Skeletal muscle tissue (tissue), 4 donors: ENCODE data around the gene ARID5B. TPM values are rescaled to one million over a fixed set of nuclear protein-coding genes. Genes with fewer than 3 reads are reported as not detected.
A peak's percentile ranks its signal among the peaks of the same experiment; 100 is the strongest.

Experiments used
- H3K27ac ChIP-seq: one replicate; pipeline ENCODE4 v1.7.0; 2013; ENCODE audit warnings: mild to moderate bottlenecking, low read depth, low read length, inconsistent platforms
- H3K27me3 ChIP-seq, 3 donors: one replicate each; pipeline ENCODE4 v1.7.0; 2013; ENCODE audit warnings: low read length in 3 of 3; ENCODE audit not compliant: control insufficient read depth in 3 of 3, insufficient read depth in 3 of 3
- H3K36me3 ChIP-seq, 3 donors: one replicate each; pipeline ENCODE4 v1.7.0; 2013; ENCODE audit warnings: low read length in 3 of 3; ENCODE audit not compliant: control insufficient read depth in 3 of 3, insufficient read depth in 3 of 3
- H3K4me1 ChIP-seq, 3 donors: one replicate each; pipeline ENCODE4 v1.7.0; 2013; ENCODE audit warnings: low read length in 3 of 3, mild to moderate bottlenecking in 3 of 3; ENCODE audit not compliant: control insufficient read depth in 3 of 3, insufficient read depth in 3 of 3
- H3K4me3 ChIP-seq, 3 donors: one replicate each; pipeline ENCODE4 v1.7.0; 2013; ENCODE audit warnings: low read length in 3 of 3
- H3K9ac ChIP-seq, 3 donors: one replicate each; pipeline ENCODE4 v1.7.0; 2013; ENCODE audit warnings: low read length in 3 of 3, mild to moderate bottlenecking in 3 of 3, moderate library complexity in 2 of 3, low read depth in 1 of 3
- H3K9me3 ChIP-seq, 3 donors: one replicate each; pipeline ENCODE4 v1.7.0; 2013; ENCODE audit warnings: low read length in 3 of 3; ENCODE audit not compliant: control insufficient read depth in 3 of 3
- total RNA-seq: library from RNA; depleted of rRNA; stranded (reverse); fragments of >200 nt; gene quantifications from one replicate; pipeline ENCODE4 v1.2.3, GENCODE V29; 2014
- donor health status: Osteomylitis.

ARID5B gene
- total RNA-seq, 1 donor from 2014 or later: 27.7 TPM

DNA sequence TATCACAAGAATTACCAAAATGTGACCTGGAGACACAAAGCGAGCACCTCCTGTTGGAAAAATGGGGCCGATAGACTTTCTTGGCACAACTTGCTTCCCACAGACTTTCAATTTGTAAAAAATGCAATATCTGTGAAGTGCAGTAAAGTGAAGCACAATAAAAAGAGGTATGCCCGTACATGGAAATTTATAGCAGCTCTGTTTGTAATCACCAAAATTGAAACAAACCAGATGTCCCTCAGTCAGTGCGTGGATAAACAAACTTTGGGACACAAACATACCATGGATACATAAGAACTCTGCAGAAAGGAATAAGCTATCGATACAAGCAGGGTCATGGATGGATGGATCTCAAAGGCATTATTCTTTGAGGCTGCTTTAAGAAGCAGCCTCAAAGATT is 33.6 kb downstream of the ARID5B start:
- H3K36me3 ChIP-seq: no peaks in the 10 kb centered on the region
- peaks cover 0 to 13% (median 10%) of the 10 kb centered on the region in 3 donors for H3K4me1 ChIP-seq
- H3K27ac ChIP-seq: no peak overlapping the region
- H3K9me3 ChIP-seq: no peaks in the 10 kb centered on the region
- no peaks in the 10 kb centered on the region for H3K27me3 ChIP-seq
- no peak overlapping the region for H3K4me3 ChIP-seq
- H3K9ac ChIP-seq: no peak overlapping the region

DNA sequence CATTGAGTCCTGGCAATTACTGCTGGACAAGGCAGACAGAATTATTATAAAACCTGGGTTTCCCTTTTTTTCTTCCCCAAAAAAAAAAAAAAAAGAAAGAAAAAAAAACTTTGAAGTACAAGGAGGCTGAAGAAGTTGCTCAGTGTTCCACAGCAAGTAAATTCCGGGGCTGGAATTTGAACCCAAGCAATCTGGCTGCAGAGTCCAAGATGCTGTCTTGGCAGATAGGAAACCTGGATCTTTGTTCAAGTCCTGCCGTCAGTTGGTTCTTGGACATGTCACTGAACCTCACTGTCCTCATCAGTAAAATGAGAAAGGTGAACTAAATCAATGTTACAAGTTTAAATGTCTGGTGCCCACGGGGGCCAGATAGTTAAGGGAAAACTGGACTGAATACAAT is 35.3 kb downstream of the ARID5B start:
- Histone ChIP-seq H3K9ac (no peak overlapping the region), H3K36me3 (no peaks in the 10 kb centered on the region), H3K27me3 (no peaks in the 10 kb centered on the region), H3K4me1 (peaks cover 0 to 13% (median 10%) of the 10 kb centered on the region in 3 donors), H3K4me3 (no peak overlapping the region), H3K27ac (no peak overlapping the region), H3K9me3 (no peaks in the 10 kb centered on the region)

DNA sequence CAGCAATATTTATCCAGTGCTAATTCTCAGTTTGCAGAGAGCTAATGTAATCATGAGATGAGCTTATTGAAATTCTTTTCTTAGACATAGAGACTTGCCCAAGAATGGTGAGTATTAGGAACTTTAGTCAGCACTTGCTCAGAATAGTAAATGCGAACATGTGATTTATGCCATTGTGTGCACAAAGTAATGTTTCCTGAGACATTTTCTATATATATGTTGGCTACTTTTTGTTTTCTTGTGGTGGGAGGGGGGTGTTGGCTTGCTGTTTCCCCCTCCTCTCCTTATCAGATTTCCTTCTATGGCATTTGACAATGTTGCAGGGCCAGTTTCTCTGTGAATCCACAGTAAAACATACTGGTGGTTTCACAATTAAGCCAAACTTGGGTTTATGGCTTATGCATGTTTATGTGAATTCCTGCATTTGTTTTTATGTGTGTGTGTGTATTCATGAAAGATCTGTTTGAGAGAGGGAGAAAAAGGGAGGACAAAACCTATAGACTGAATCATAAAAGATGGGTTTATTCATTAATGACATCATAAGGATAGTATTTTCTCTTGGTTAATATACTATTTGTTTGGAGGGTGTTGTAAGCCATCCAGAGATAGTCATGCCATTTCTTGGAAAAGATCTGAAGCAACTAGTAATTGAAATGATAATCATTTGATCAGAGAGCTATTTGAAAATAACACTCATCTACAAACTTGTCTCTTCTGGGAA is 36.3 kb downstream of the ARID5B start:
- peaks cover 0 to 13% (median 10%) of the 10 kb centered on the region in 3 donors for H3K4me1 ChIP-seq
- H3K9ac ChIP-seq: no peak overlapping the region
- no peaks in the 10 kb centered on the region for H3K36me3 ChIP-seq
- no peak overlapping the region for H3K4me3 ChIP-seq
- peak overlapping the region; percentile 61 for H3K27ac ChIP-seq
- no peaks in the 10 kb centered on the region for H3K27me3 ChIP-seq
- no peaks in the 10 kb centered on the region for H3K9me3 ChIP-seq

DNA sequence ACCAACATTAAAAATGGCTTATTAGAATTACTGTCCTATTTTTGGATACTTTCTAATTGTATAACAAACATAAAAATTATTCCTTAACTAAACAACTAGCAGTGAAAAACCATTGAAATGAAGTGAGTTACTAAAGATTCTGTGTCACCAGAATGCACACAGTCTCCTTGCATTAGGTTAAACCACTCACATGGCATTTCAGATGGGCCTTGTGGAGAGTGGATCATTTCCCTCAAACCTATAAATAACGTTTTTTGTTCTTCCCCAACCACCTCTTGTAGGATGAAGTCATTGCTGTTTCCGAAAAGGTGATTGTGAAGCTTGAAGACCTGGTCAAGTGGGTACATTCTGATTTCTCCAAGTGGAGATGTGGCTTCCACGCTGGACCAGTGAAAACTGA is 38.4 kb downstream of the ARID5B start:
- no peaks in the 10 kb centered on the region for H3K27me3 ChIP-seq
- H3K4me3 ChIP-seq: no peak overlapping the region
- no peak overlapping the region for H3K27ac ChIP-seq
- no peaks in the 10 kb centered on the region for H3K36me3 ChIP-seq
- H3K9me3 ChIP-seq: no peaks in the 10 kb centered on the region
- peaks cover 0 to 18% (median 10%) of the 10 kb centered on the region in 3 donors for H3K4me1 ChIP-seq
- no peak overlapping the region for H3K9ac ChIP-seq

DNA sequence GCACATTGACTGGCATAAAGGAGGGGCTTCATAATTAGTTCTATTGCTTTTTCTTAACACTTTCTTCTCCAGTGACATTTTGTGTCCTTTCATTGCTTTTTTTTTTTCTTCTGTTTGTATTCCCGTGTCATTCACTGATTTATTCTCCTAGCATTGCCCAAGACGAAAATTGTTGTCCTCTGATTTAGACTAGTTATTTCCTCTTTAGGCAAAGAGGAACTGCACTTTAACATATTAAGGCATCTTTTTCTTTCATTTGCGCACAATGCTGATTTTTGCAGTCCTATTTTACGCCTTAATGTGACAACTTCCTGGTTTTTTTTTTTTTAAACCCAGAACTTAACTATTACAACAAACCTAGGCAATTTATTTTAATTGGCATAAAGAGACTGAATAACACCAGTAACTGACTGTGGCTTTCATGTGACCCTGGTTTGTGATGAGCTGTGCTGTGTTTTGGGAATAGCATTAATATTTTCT is 39.7 kb downstream of the ARID5B start:
- Histone ChIP-seq H3K9me3 (no peaks in the 10 kb centered on the region), H3K4me3 (no peak overlapping the region), H3K36me3 (no peaks in the 10 kb centered on the region), H3K4me1 (peaks cover 0 to 18% (median 10%) of the 10 kb centered on the region in 3 donors), H3K27me3 (no peaks in the 10 kb centered on the region), H3K9ac (no peak overlapping the region), H3K27ac (peak overlapping the region; percentile 28)

DNA sequence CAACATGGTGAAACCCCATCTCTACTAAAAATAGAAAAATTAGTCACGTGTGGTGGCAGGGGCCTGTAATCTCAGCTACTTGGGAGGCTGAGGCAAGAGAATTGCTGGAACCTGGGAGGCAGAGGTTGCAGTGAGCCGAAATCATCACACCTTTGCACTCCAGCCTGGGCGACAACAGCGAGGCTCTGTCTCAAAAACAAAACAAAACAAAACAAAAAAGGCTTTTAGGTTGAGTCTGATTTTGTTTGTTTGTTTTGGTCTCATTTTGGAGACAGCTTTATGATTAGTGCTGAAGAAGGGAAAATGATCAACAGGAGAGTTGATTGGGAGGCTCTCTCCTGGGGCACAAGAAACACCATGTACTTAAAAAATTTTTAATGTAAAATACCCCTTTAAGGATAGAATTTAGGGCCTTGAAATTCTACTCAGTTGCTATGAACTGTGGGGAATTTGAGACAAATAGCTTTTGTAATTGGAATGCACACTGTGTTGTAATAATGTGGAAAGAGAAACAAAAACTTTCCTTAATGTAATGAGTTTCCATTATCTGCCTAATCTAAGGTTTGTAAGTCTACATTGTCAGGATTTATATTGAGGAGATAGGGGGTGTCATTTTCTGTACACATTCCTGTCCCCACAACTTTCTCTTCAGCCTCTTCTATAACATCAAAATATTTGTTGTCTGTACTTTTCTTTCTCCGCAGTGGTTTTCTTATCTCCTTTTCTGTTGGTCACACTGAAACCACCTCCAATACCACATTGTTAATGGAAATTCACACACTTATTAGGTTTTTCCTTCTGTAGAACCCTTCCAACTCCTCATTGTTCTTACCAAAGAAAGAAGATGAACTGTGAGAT is 41.3 kb downstream of the ARID5B start:
- Histone ChIP-seq H3K4me1 (peaks cover 0 to 11% (median 3%) of the 10 kb centered on the region in 3 donors), H3K27ac (peak overlapping the region; percentile 85), H3K9ac (peak overlapping the region in 1 of 3 donors; percentile 12), H3K4me3 (peak overlapping the region in 1 of 3 donors; percentile 26), H3K36me3 (no peaks in the 10 kb centered on the region), H3K27me3 (no peaks in the 10 kb centered on the region), H3K9me3 (no peaks in the 10 kb centered on the region)

DNA sequence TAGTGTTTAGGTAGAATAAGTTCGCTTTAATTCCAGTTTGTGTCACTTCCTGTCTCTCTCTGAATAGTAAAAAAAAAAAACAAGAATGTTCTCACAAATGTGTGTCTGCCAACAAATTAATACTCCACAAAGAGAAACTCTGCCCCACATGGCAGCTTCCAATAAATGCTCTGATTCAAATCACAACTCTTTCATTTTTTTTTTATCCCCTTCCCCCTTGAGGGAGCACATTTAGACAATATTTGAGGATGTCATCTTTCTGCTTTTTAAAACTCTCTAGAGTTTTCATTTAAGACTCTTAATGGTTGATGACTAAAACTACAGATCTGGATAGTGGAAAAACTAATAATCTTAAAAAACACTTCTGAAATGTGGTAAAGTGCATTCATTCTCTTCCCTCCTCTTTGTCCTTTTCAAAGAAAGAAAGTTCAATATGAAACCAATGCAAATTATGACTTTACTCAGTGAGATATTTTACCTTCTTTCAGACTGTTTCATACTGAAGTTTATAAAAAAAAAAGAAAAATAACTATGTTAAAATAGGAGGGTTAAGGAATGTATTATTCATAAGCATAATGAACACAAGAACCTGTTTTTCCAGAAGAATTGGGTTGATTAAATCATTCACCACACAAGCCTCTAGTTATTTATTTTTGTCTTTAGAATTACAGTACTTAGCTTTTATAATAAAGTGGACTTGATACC is 42.3 kb downstream of the ARID5B start:
- Histone ChIP-seq H3K36me3 (no peaks in the 10 kb centered on the region), H3K4me3 (peak overlapping the region in 1 of 3 donors; percentile 17), H3K9me3 (no peaks in the 10 kb centered on the region), H3K27me3 (no peaks in the 10 kb centered on the region), H3K27ac (peak overlapping the region; percentile 85), H3K9ac (peak overlapping the region in 1 of 3 donors; percentile 12), H3K4me1 (peaks cover 0 to 5% (median 0%) of the 10 kb centered on the region in 3 donors)

DNA sequence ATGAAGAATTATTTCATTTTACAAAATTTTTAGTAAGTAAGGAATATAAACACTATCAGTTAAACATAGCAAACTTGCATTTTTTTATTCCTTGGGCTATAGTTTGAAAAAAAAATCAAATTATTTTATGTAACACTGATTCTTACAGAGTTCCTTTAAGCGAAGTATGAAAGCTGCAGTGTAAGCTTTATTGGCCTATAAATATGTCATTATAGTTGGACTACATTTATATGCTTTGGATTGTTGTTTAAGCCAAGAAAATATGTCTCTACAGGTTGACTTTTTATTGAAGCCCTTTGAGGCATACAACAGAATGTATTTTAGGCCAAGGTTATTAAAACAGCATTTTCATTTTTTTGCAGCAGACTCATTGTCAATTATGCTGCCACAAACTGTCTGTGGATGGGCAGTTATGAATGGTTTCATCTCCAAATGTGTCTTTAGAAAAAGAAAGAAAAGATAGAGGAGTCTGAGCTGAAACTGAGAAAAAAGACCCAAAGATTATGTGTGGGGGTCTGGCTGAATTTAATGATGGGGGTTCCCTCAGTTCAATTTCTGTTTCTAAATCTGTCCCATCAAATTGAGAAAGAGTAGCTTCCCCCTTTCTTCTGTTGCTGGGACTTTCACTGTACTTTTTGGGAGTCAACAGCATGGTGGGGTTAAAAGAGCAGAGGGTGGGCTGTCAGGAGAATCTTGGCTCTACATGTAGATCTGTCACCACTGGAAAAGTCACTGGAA is 43.1 kb downstream of the ARID5B start:
- H3K9ac ChIP-seq: no peak overlapping the region
- no peaks in the 10 kb centered on the region for H3K9me3 ChIP-seq
- no peaks in the 10 kb centered on the region for H3K36me3 ChIP-seq
- no peak overlapping the region for H3K4me3 ChIP-seq
- H3K27ac ChIP-seq: peak overlapping the region; percentile 85
- no peaks in the 10 kb centered on the region for H3K27me3 ChIP-seq
- H3K4me1 ChIP-seq: peaks cover 0 to 5% (median 0%) of the 10 kb centered on the region in 3 donors

DNA sequence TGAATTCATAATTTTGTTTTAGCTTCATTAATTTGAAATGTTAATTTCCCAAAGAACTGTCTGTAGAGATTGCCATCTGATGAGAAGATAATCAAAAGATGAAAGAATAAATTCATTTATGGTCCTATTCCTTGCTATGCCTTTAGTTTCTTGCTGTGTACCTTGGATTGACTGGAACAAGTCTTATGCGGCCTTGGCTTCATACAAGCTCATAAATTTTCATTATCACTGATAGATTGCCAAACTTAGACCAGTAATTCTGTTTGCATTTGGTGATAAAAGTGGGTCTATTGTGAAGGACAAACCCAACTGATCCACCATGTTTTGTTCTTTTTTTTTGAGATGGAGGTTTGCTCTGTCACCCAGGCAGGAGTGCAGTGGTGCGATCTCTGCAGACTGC is 48.2 kb downstream of the ARID5B start:
- Histone ChIP-seq H3K9me3 (no peaks in the 10 kb centered on the region), H3K27me3 (no peaks in the 10 kb centered on the region), H3K9ac (no peak overlapping the region), H3K4me1 (no peaks in the 10 kb centered on the region), H3K4me3 (no peak overlapping the region), H3K27ac (no peak overlapping the region), H3K36me3 (no peaks in the 10 kb centered on the region)
